Stimulated activated CD4-positive, alpha-beta T cell treated with anti-CD3 and anti-CD28 coated beads, Interleukin-15, amount 100 ng/mL, for 48 hours (primary cell): Measurements from ENCODE around the gene BLM.
"Not testable (repeated sequence)": the region's sequence is repeated elsewhere in the genome, so short reads cannot be mapped to it uniquely, and the experiment has no call there.

Source experiments
- DNase-seq, 2 donors: peaks; one replicate each; pipeline ENCODE4 v3.0.0-alpha.2; 2020; ENCODE audit warnings: low read depth in 2 of 2

The BLM gene

DNA sequence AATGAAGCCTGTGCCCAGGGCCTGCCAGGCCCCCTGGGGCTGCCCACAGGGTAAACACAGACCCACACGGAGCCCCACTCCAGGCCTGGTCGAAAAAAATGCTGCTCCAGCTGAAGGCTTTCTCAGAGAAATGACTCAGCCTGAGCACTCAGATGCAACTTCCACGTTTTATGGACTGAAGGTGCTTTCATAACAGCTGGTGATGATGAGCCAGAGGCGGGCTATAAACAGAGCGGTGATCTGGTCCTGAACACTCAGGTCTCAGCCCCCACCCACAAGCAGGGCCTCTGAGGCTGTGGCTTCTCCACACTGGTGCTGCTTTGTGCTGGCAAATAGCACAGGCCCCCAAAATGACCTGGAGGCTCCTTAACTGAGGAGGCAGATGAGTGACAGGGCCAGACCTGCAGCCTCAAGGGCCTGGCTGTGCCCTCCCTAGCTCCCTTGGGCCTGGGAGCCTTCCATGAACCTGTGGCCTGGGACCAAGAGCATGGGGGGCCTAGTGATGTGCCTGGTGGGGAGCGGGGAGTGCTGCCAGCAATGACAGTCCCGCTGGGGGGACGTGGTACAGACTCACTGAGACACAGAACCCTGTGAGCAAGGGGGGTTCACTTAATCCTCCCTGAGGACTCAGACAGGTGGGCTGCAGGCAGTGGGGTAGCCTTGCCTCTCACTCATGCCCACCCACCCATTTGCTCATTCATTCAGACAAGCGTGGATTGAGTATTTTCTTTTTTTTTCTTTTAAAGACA is 128.2 kb downstream of the BLM start:
- DNase-seq: peak; percentile 65

DNA sequence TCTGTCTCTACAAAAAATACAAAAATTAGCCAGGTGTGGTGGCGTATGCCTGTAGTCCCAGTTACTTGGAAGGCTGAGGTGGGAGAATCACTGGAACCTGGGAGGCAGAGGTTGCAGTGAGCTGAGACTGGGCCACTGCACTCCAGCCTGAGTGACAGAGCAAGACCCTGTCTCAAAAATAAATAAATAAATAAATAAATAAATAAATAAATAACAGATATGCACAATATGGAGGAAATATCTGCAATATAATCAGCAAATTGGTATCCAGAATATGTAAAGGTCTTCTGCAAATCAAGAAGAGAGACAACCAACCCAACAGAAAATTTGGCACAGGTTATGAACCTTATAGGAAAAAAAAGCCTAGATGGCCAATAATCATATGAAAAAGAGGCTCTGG is 132.3 kb downstream of the BLM start:
- not testable (repeated sequence) for DNase-seq

DNA sequence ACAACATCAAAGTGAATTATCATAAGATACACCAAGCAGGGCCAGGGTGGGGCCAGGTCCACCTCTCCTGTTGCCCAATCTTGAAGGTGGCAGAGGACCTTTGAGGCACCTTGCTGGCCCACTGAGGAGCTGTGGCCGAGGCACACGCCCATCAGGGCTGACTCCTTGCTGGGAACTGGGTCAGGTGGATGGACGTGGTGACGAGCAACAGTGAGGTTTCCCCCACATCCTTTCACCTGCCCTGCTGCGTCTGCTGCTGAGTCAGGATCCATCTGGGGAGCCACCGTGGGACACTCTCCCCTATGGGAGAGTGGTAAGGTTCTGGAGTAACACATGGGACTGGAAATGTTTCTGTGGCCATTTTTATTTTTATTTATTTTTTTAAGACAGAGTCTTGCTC is 134.0 kb downstream of the BLM start:
- DNase-seq: peak in 1 of 2 donors; percentile 55

DNA sequence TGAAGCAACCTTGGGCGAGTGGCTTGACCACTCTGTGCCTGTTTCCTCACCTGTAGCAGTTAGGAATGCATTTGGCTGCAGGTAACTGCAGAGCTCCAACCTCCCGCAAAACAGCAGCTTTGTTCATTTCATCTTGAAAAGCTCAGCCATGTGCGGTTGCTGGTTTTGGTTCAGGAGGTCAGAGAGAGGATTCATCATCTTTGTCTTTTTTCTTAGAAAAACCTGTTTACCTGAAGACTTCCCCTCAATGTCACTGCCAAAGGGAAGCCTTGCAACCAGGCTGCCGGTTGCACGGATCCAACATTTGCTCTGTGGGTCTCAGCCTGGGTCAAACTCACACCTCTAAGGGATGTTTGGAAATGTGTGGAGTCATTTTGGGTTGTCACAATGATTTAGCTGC is 134.8 kb downstream of the BLM start:
- DNase-seq: no peak

DNA sequence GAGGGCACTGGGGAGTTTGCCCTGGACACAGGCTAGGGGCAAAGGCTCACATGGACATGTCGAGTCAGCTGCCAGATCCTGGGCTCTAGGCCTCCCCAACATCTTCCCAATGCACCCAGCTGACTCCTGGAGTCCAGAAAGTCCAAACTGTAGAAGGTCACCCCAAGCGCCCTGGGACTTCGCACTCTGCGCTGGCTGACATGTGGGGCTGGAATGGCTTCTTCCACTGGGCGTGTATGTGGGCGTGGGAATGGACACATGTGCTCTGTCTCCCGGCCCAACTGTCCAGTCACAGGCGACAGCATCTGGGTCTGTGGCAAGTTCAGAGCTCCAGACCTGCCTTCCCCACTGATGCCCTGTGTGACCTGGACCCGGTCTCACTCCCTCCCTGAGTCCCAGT is 138.0 kb downstream of the BLM start:
- DNase-seq: no peak

DNA sequence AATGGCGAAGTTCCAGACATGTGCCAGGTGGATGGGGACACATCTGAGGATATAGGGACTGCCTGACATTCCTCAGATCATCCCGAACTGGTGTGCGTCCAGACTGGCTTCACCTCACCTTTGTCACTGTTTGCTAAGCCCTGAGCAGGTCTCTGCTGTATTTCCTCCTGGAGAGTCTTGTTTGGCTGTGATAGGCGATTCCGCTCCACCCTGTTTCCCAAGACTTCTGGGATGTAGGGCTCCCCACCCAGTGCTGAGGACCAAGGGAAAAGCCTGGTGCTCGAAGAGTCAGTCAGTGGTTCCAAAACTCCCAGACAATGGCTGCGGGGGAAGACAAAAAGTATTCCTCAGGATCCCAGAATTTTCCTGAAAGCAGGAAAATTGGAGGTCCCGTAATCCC is 140.2 kb downstream of the BLM start:
- no peak for DNase-seq

DNA sequence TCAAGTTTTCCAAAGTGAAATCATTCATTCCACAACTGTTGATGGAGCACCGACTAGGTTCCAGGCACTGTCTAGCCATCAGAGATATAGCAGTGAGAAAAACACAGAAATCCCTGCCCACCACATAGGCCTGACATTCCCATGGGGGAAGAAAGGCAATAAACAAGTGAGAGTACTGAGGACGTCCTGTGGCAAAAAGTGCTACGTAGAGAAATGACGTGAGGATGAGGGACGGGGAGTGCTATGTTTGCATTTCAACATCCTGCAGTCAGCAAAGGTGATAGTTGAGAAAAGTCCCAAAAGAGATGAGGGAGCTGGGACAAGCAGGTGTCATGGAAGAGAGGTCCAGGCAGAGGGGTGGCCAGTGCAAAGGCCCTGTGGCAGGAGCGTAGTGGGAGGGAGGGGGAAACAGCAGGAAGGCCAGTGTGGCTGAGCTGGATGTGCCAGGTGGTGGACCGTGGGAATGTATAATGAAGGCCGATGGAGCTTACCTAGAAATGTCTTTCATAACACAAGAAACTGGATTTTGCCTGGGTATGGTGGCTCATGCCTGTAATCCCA is 140.8 kb downstream of the BLM start:
- no peak for DNase-seq

DNA sequence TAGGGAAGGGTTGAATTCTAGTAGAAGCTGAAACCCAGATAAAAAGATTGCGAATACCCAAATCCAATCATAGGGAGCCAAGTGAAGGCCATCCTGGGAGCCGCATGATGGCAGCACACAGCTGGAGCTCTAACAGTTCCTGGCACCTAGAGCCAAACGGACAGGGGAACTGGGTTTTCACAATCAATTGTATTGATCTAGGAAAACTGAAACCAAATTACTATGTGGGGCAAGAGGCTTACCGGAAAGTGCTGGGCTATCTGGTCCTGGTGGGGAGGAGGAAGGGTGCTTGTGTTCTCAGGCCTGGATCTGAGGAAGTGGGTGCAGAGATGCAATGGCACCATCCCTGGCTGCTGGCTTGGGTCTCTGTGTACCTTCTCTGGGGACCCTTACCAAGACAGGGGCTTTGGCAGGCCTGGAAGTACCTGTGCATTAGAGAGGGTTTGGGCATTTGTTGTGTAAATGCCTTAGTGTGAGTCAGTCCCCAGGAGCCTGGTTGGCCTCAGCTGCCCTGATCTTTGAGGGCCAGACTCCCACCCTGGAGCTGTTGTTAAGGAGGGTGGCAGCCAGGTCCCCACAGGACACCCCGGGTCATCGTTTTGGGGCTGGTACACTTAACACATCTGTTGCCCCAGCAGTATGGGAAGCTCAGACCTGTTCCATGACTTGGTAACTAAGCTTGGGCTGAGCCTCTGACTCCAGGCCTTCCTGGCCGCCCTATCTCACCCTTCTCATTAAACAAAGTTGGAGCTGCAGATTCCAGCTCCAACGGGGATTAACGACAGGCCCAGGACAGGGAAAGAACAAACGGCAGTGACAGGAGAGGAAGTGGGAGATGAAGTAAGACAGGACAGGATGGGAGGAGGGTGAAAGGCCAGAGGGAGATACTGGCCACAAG is 142.3 kb downstream of the BLM start:
- no peak for DNase-seq

DNA sequence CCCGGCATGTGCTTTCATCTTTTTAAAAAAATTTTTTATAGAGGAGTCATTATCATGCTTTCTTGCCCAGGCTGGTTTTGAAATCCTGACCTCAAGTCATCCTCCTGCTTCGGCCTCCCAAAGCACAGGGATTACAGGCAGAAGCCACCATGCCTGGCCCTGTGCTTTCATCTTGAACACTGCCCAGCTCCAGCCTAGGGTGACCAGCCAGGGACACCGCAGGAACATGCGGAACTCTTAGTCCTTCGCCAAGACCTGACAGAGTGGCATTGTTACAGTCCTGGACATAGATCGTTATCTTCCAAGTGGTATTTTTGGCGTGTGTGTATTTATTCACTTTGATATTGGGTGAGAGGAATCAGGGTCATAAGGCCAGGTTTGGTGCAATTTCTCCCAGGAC is 143.3 kb downstream of the BLM start:
- DNase-seq: no peak

DNA sequence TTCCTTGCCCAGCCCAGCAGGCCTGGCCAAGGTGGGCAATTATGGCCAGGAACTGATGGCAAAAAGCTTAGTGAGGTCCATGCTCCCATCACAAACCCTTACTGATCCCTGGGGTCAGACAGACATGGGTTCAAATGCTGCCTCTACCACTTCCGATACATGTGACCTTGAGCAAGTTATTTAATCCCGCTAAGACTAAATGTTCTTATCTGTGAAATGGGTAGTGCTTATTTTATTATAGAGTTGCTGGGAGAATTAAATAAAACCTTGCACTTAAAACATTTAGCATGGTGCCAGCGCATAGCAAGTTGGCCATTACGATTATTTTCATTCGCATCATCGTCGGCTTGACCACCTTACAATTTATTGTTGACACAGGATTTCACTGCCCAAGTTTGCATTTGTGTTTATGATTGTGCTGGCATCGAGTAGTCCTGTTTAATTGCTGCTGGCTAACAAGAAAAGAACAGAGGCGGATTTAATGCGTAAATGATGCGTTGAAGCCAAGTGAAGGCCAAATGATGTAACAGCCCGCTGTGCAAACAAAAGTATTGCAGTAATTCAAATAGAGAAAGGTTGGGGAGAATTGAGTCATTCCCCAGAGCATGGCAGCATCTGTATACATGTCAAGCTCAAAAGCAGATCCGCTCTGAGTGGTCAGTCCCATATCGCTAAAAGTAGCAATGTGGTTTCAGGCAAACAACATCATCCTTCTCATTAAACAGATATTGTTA is 144.0 kb downstream of the BLM start:
- DNase-seq: no peak

DNA sequence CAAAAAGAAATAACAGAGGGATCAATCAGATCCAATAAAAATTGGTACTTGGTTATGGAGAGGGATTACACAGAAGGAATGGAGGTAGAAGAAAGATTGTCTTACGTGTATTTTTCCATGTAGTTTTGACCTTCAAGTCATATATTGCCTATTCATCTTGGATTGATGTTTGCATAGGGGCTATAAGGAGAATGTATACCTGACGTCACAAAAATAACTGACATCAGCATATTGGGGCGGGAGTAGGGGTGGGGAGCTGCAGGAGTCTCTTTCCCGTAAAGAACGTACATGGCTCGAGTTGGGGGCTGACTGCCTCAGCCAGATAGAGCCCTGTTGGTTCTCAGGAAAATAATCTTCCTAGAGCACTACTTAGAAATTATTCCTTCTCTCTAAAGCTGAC is 145.3 kb downstream of the BLM start:
- DNase-seq: no peak

DNA sequence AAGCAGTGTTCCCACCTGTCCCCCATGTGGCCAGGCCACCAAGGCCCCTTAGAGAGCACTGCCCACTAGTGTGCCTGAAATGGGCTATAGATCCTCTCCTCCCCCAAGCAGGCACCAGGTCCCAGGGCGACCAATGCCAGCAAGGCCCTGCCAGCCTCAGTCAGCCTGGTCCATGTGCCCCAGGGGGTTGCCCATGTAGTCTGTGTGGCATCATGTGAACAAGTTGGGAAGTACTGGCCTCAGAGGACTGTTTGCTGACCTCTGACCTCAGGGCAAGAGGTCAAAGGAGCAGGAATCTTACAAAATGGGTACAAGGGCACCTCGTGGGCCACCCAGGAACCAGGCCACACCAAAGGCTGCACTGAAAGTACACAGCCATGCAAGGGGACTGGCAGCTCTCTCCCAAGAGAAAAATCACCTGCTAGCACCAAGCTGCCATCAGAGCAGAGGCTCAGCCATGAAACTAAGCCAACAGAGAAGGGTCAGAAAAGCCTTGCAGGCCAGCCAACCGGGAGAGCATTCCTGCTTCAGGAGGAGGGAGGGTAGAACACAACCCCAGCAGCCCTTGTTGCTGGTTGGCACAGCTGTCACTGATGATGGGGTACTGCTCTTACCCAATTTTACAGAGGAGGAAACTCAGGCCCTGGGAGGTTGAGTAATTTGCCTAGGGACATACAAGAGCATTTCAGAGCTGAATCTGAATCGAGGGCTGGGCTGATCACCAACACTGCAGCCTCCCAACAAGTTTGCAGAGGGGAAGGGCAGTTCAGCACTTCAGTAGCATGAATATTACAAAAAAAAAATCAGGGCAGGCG is 146.0 kb downstream of the BLM start:
- DNase-seq: no peak

DNA sequence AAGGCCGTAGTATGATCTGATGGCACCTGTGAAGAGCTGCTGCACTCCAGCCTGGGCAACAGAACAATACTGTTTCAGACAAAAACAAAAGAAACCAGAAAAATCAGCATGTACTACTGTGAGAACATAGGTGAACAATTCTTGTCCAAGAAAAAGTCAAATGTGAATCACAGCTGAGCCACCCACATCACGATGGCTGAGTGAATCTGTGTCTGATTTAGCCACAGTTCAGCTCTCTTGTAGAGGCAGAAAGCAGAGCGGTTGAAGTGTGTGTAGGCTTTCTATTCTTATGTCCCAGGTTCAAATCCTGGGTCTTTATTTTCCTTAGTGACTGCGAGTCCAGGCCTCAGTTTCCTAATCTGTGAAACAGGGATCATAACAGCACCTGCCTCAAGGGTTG is 146.8 kb downstream of the BLM start:
- no peak for DNase-seq

DNA sequence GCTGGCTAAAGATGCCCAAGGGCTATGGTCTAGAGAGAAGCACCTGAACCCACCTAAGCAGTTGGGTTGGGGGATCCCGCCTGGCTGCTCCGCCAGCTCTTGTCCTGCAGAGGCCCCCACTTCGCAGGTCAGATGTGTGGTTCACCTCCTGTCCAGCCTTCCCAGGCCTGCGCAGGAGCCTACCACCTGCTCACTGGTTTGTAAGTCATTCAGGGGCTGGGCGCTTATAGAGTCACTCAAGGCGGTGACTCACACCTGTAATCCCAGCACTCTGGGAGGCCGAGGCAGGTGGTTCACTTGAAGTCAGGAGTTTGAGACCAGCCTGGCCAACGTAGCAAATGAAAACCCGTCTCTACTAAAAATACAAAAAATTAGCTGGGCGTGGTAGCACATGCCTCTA is 147.4 kb downstream of the BLM start:
- DNase-seq: no peak

DNA sequence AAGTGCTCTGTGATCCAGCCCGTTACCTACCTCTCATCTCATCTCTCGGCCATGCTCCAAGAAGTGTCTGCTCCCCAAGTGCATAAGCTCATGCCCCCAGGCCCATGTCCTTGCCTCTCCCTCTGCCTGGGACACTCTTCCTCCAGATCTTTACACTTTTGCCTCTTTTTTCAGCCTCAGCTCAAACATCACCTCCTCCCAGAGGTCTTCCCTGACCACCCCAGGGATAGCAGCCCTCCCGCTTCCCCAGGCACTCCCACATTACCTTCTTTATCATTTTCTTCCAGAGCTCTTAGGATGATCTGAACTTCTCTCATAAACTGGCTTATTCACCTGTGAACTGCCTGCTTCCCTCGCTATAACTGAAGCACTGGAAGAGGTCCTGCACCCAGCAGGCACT is 148.6 kb downstream of the BLM start:
- DNase-seq: no peak
